Endothelial cell of umbilical vein (primary cell): ENCODE data around the gene TNNI3K. TPM values are rescaled to one million over a fixed set of nuclear protein-coding genes. Genes with fewer than 3 reads are reported as not detected.

Source experiments
- BruUV-seq: library from RNA; stranded (reverse); fragments of 400-500 nt; replicated peaks from 2 replicates; lab custom pipeline; 2021; lab: Mats Ljungman, UMichigan
- CTCF ChIA-PET: fragments of 300-600, 350-600 bp; sonication (Branson Sonifier 250); formaldehyde crosslinking; loops from one replicate; lab custom pipeline; 2021; ENCODE audit warnings: antibody characterized with exemption, inconsistent platforms; lab: Charles Lee
- POLR2A ChIA-PET: fragments of 300-600, 350-600 bp; sonication (Branson Sonifier 250); formaldehyde crosslinking; loops from one replicate; lab custom pipeline; 2021; ENCODE audit warnings: antibody characterized with exemption, inconsistent platforms; lab: Charles Lee
- DNase-seq: peaks from one replicate; pipeline ENCODE4 v3.0.0-alpha.2; 2011; ENCODE audit warnings: low read depth, low spot score
- FAIRE-seq: peaks from 2 replicates; lab custom pipeline; 2011; peaks lifted over from hg19 to GRCh38; lab: Jason Lieb, UNC
- H2AFZ ChIP-seq: 2 replicates; pipeline ENCODE4 v1.6.0; 2012; ENCODE audit warnings: low read depth, low read length, control low read depth, inconsistent platforms
- H3K27ac ChIP-seq: 2 replicates; pipeline ENCODE4 v1.5.1; 2011; ENCODE audit warnings: low read depth, mild to moderate bottlenecking, control low read depth, low read length, moderate library complexity; ENCODE audit not compliant: insufficient read depth
- H3K27me3 ChIP-seq, 2 experiments: 2 replicates each; pipeline versions ENCODE4 v1.6.0 to v1.6.1; 2011; ENCODE audit warnings: low read length in 2 of 2, mixed read lengths in 1 of 2; ENCODE audit not compliant: control insufficient read depth in 2 of 2, insufficient read depth in 2 of 2
- H3K36me3 ChIP-seq, 2 experiments: 2 replicates in 1 of 2; 3 replicates in 1 of 2; pipeline ENCODE4 v1.5.1; 2011; ENCODE audit warnings: low read length in 2 of 2, mild to moderate bottlenecking in 1 of 2, moderate library complexity in 1 of 2; ENCODE audit not compliant: control insufficient read depth in 2 of 2, insufficient read depth in 2 of 2; ENCODE audit errors: extremely low read depth in 1 of 2
- H3K4me1 ChIP-seq: 3 replicates; pipeline ENCODE4 v1.5.1; 2011; ENCODE audit warnings: mild to moderate bottlenecking, low read length; ENCODE audit not compliant: control insufficient read depth, insufficient read depth; ENCODE audit errors: extremely low read depth
- H3K4me2 ChIP-seq: 2 replicates; pipeline ENCODE4 v1.6.1; 2011; ENCODE audit warnings: low read length, control low read depth, mixed read lengths; ENCODE audit not compliant: insufficient read depth
- H3K4me3 ChIP-seq, 3 experiments: fragments of 200-600 bp in 1 of 3; sonication (generic), shearing (Covaris generic) in 1 of 3; replicated peaks in 1 of 3; 2 replicates each; pipeline ENCODE4 v1.5.1; 2011 to 2016; ENCODE audit warnings: control low read depth in 3 of 3, low read length in 3 of 3, mild to moderate bottlenecking in 2 of 3, inconsistent platforms in 1 of 3, low read depth in 1 of 3, moderate library complexity in 1 of 3; ENCODE audit not compliant: insufficient read depth in 1 of 3
- H3K79me2 ChIP-seq: 2 replicates; pipeline ENCODE4 v1.6.0; 2012; ENCODE audit warnings: low read length, inconsistent platforms; ENCODE audit not compliant: control insufficient read depth, insufficient read depth
- H3K9ac ChIP-seq: replicated peaks from 2 replicates; pipeline ENCODE3; 2011; ENCODE audit warnings: low read length, control low read depth; ENCODE audit not compliant: insufficient read depth; ENCODE audit errors: extremely low read depth
- H3K9me1 ChIP-seq: replicated peaks from 3 replicates; pipeline ENCODE4 v1.6.0; 2011; ENCODE audit warnings: mild to moderate bottlenecking, low read length; ENCODE audit not compliant: control insufficient read depth, insufficient read depth; ENCODE audit errors: extremely low read depth
- H3K9me3 ChIP-seq: replicated peaks from 2 replicates; pipeline ENCODE4 v1.5.1; 2012; ENCODE audit warnings: low read length, inconsistent platforms; ENCODE audit not compliant: control insufficient read depth, insufficient read depth
- H4K20me1 ChIP-seq: replicated peaks from 2 replicates; pipeline ENCODE3; 2011; ENCODE audit warnings: mild to moderate bottlenecking, low read length; ENCODE audit not compliant: control insufficient read depth, insufficient read depth; ENCODE audit errors: extremely low read depth
- CTCF ChIP-seq, 2 donors: IDR thresholded peaks; 1 replicate in 1 of 2; 2 replicates in 1 of 2; pipeline ENCODE4 v1.5.1; 2011; ENCODE audit warnings: low read length in 2 of 2, mild to moderate bottlenecking in 2 of 2, moderate library complexity in 2 of 2, control low read depth in 1 of 2, inconsistent platforms in 1 of 2, low read depth in 1 of 2; ENCODE audit not compliant: insufficient read depth in 1 of 2; ENCODE audit errors: extremely low read depth in 1 of 2
- EZH2 ChIP-seq: IDR thresholded peaks from 2 replicates; pipeline ENCODE4 v1.6.1; 2012; ENCODE audit warnings: borderline replicate concordance, low read depth, mild to moderate bottlenecking, moderate library complexity, low read length, inconsistent platforms; ENCODE audit not compliant: severe bottlenecking
- FOS ChIP-seq: IDR thresholded peaks from 2 replicates; pipeline ENCODE4 v1.6.1; 2011; ENCODE audit warnings: mild to moderate bottlenecking, low read length, moderate library complexity, borderline replicate concordance; ENCODE audit not compliant: insufficient read depth
- GATA2 ChIP-seq: IDR thresholded peaks from 2 replicates; pipeline ENCODE4 v1.7.0; 2011; ENCODE audit warnings: low read depth, mild to moderate bottlenecking, moderate library complexity, mixed read lengths, low read length; ENCODE audit not compliant: insufficient read length, insufficient read depth
- JUN ChIP-seq: IDR thresholded peaks from 2 replicates; pipeline ENCODE4 v1.6.1; 2011; ENCODE audit warnings: borderline replicate concordance, low read depth; ENCODE audit not compliant: insufficient read length, insufficient read depth
- MAX ChIP-seq: IDR thresholded peaks from 2 replicates; pipeline ENCODE4 v1.6.1; 2011; ENCODE audit not compliant: insufficient read depth, insufficient read length
- MYC ChIP-seq: IDR thresholded peaks from one replicate; pipeline ENCODE4 v1.6.1; 2011; ENCODE audit warnings: mild to moderate bottlenecking, low read depth, low read length
- POLR2A ChIP-seq: IDR thresholded peaks from 2 replicates; pipeline ENCODE4 v1.6.1; 2012; ENCODE audit warnings: low read depth, mild to moderate bottlenecking, control low read depth, low read length
- POLR2AphosphoS5 ChIP-seq: IDR thresholded peaks from 2 replicates; pipeline ENCODE4 v1.6.1; 2012; ENCODE audit warnings: low read depth, mild to moderate bottlenecking, control low read depth, low read length, moderate library complexity; ENCODE audit not compliant: insufficient read depth
- dilution Hi-C: fragments of 300-500 bp; cut with MboI; formaldehyde crosslinking; loops from one replicate; pipeline ENCODE4 v1.15.0; 2019; ENCODE audit warnings: low sequenced_read_pairs; ENCODE audit not compliant: extremely low pct_ligation_motif_present
- intact Hi-C: fragments of 100-400 bp; cut with micrococcal nuclease; formaldehyde crosslinking; loops from one replicate; pipeline ENCODE4 v1.10.0; 2022
- polyA plus RNA-seq, 4 experiments: library from polyadenylated mRNA; depleted of rRNA in 3 of 4; stranded (reverse) in 3 of 4; unstranded in 1 of 4; fragments of >200 nt; gene quantifications; 2 replicates each; pipeline versions ENCODE4 v1.2.1 to v1.2.3, GENCODE V29; 2011 to 2012; ENCODE audit warnings: missing spikeins in 1 of 4
- total RNA-seq: library from RNA; stranded (reverse); gene quantifications from 2 replicates; pipeline ENCODE4 v1.2.3, GENCODE V29; 2021

The TNNI3K gene
- total and polyA plus RNA-seq, 2 donors (not counting 3 experiments of a cell fraction or from before 2014, with no cell fraction given), result 0.69 TPM; not detected in 1

GRCh38 chr1:74426208-74426937 is 191.2 kb downstream of the TNNI3K start:
- no peak for FAIRE-seq
- Histone ChIP-seq H3K9me3 (no peaks in the 10 kb centered on the region), H3K4me1 (no peaks in the 10 kb centered on the region), H3K4me3 (no peak overlapping the region), H3K27me3 (no peaks in the 10 kb centered on the region), H4K20me1 (no peaks in the 10 kb centered on the region), H3K4me2 (no peak overlapping the region), H3K9ac (no peak overlapping the region), H3K79me2 (no peaks in the 10 kb centered on the region), H3K36me3 (no peaks in the 10 kb centered on the region), H3K9me1 (no peaks in the 10 kb centered on the region), H2AFZ (no peak overlapping the region), H3K27ac (no peak overlapping the region)
- BruUV-seq, result no TSS peak
- dilution Hi-C loops (no loop called here), intact Hi-C loops (no loop called here)
- ChIA-PET POLR2A (no interaction called here), CTCF (interaction anchor here (1.5 kb wide), 1 partner anchor 11 kb away, joined by 3 read pairs; no protein-coding TSS in a partner anchor)
- no peak for TF ChIP-seq GATA2
- TF ChIP-seq MAX, result no peak
- no peak for TF ChIP-seq CTCF (IDR thresholded peaks at IDR 0.05; ENCODE audit: extremely low read depth in 1 of 2, insufficient read depth in 1 of 2, low read depth in 1 of 2, low read length in 2 of 2)
- TF ChIP-seq POLR2AphosphoS5, result no peak
- no peak for TF ChIP-seq EZH2
- no peak for TF ChIP-seq FOS
- TF ChIP-seq POLR2A, result no peak
- TF ChIP-seq MYC, result no peak
- TF ChIP-seq JUN, result no peak
- no peak for DNase-seq
